Renal cortex interstitium (tissue), 15 donors: Measurements from ENCODE around the gene SEZ6L2. TPM values are rescaled to one million over a fixed set of nuclear protein-coding genes. Genes with fewer than 3 reads are reported as not detected.
"Not testable (repeated sequence)": the region's sequence is repeated elsewhere in the genome, so short reads cannot be mapped to it uniquely, and the experiment has no call there.

ENCODE experiments used
- DNase-seq, 11 donors: peaks; one replicate each; pipeline ENCODE4 v3.0.0-alpha.2; 2013; ENCODE audit warnings: low read depth in 9 of 11, low spot score in 4 of 11; ENCODE audit errors: extremely low read depth in 1 of 11
- long read RNA-seq, 16 experiments: transcript quantifications; one replicate each; lab custom pipeline, GENCODE V29; 2026
- polyA plus RNA-seq, 3 donors: library from polyadenylated mRNA; unstranded; fragments of 120-200 nt; gene quantifications; one replicate each; pipeline ENCODE4 v1.2.1, GENCODE V29; 2013; ENCODE audit not compliant: insufficient read length in 3 of 3

Gene SEZ6L2
- polyA plus RNA-seq, result 10 to 100 TPM in 2 of 3 donors, 1 to 10 TPM in 1; 8.2 to 12.5 (median 12.4) TPM
- long read RNA-seq, donor 1, result 0 reads
- long read RNA-seq, donor 2, result 0 reads
- long read RNA-seq, donor 3, partial matches to known transcripts, result 0 of 2 reads
- long read RNA-seq, donor 3, other reads (novel, unspliced or antisense), result 0 of 2 reads
- long read RNA-seq, donor 4, partial matches to known transcripts, result 0 of 2 reads
- long read RNA-seq, donor 4, other reads (novel, unspliced or antisense), result 0 of 2 reads
- long read RNA-seq, donor 5, result 0 reads
- long read RNA-seq, donor 6, result 0 reads
- long read RNA-seq, donor 7, partial matches to known transcripts, result 0 of 1 reads
- long read RNA-seq, donor 7, other reads (novel, unspliced or antisense), result 0 of 1 reads
- long read RNA-seq, donor 8, result 0 reads
- long read RNA-seq, donor 9, partial matches to known transcripts, result 5 of 6 reads
- long read RNA-seq, donor 9, other reads (novel, unspliced or antisense), result 0 of 6 reads
- long read RNA-seq, donor 10, partial matches to known transcripts, result 0 of 1 reads
- long read RNA-seq, donor 10, other reads (novel, unspliced or antisense), result 0 of 1 reads
- long read RNA-seq, donor 11, partial matches to known transcripts, result 0 of 2 reads
- long read RNA-seq, donor 11, other reads (novel, unspliced or antisense), result 0 of 2 reads
- long read RNA-seq, donor 12, result 0 reads
- long read RNA-seq, donor 13, result 0 reads
- long read RNA-seq, donor 14, result 0 reads
- long read RNA-seq, donor 15, partial matches to known transcripts, result 0 of 1 reads
- long read RNA-seq, donor 15, other reads (novel, unspliced or antisense), result 0 of 1 reads
- long read RNA-seq, donor 16, partial matches to known transcripts, result 0 of 1 reads
- long read RNA-seq, donor 16, other reads (novel, unspliced or antisense), result 0 of 1 reads

DNA sequence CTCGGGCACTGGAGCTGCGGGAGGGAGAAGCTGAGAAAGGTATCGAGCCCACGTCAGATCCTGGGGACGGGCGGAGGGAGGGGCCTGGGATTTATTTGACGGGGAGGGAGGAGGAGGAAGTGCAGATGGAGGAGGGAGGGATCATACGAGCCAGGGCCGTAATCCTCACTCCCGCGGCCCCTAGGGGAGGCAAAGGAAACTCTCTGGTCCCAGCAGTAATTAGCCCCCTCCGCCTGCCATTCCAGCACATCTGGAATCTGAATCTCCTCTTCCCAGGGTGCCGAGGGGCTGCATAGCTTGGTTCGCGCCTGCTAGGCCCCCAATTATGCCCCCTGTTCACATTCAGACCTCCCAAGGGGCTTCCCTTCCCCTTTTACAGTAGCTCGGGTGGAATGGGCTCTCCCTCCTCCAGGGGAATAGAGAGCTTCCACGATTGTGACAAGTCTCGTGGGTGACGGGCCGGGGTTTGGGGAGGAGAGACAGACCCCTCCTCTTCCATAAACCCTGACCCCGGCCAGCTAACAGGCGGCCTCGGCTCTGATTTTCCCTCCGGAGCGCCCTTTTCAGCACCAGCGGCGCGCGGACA, at the start of gene SEZ6L2:
Gene SEZ6L2 (minus strand): TSS at position 35 of the 586 bp plus-strand sequence. CDS start 531 bp downstream, outside the sequence.
- DNase-seq, result peak; percentile 50 to 81 (median 70)

DNA sequence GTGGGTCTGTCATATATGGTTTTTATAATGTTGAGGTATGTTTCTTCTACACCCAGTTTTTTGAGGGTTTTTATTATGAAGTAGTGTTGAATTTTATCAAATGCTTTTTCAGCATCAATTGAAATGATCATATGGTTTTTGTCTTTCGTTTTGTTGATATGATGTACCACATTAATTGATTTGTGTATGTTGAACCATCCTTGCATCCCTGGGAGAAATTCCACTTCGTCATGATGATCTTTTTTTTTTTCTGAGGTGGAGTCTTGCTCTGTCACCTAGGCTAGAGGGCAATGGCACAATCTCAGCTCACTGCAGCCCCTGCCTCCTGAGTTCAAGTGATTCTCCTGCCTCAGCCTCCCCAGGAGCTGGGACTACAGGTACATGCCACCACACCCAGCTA, 48.5 kb upstream of the SEZ6L2 start:
- no peak for DNase-seq

DNA sequence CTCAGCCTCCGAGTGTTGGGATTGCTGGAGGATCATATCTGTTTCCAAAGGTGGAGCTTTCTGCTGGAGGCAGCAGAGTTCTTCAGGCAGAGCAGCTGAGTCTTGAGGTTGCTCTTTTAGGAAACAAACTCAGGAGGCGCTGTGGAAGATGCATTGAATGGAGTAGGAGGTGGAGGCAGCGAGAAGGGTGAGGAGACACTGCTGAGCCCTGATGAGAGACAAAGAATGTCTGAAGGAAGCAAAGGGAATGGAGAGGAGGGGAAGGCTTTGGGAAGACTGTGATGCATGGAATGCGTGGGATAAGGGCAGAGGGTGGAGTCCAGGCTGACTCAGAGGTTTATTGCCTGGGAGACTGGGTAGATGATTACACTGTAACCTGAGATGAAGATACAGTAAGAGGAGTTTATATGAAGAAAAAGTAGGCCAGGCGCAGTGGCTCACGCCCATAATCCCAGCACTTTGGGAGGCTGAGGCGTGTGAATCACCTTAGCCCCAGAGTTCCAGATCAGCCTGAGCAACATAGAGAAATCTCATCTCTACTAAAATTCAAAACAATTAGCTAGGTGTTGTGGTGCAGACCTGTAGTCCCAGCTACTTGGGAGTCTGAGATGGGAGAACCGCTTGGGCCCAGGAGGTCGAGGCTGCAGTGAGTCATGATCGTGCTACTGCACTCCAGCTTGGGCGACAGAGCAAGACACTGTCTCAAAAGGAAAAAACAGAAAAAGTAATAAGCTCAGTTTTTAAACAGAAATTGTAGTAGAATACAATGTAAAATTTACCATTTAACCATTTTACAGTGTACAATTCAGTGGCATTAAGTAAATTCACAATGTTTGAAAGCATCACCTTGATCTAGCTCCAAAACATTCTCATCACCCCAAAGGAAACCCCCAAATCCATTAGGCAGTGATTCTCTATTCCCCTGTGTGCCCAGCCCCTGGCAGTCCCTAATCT, 44.8 kb upstream of the SEZ6L2 start:
- DNase-seq, result peak in 8 of 11 donors; percentile 64 to 90 (median 78)

DNA sequence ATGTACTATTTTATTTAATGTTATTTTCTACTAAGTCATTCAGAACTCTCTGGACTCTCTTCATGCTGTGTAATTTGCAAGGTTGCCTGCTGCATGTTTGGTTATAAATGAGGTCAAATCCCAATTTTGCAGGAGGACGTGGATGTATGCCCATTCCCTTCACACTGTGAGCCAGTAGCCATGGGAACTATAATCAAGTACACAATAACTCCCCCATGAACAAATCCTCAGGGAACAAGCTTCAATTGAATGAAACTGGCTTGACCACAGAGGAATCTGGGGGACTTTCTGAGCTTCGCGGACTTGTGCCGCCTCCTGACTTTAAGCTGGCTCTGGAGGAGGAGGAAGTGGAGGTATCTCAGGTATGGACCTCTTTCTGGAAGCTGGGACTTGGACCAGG, 41.3 kb upstream of the SEZ6L2 start:
- no peak for DNase-seq

DNA sequence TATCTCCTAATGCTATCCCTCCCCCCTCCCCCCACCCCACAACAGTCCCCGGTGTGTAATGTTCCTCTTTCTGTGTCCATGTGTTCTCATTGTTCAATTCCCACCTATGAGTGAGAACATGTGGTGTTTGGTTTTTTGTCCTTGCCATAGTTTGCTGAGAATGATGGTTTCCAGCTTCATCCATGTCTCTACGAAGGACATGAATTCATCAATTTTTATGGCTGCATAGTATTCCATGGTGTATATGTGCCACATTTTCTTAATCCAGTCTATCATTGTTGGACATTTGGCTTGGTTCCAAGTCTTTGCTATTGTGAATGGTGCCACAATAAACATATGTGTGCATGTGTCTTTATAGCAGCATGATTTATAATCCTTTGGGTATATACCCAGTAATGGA, 32.4 kb upstream of the SEZ6L2 start:
- not testable (repeated sequence) for DNase-seq

DNA sequence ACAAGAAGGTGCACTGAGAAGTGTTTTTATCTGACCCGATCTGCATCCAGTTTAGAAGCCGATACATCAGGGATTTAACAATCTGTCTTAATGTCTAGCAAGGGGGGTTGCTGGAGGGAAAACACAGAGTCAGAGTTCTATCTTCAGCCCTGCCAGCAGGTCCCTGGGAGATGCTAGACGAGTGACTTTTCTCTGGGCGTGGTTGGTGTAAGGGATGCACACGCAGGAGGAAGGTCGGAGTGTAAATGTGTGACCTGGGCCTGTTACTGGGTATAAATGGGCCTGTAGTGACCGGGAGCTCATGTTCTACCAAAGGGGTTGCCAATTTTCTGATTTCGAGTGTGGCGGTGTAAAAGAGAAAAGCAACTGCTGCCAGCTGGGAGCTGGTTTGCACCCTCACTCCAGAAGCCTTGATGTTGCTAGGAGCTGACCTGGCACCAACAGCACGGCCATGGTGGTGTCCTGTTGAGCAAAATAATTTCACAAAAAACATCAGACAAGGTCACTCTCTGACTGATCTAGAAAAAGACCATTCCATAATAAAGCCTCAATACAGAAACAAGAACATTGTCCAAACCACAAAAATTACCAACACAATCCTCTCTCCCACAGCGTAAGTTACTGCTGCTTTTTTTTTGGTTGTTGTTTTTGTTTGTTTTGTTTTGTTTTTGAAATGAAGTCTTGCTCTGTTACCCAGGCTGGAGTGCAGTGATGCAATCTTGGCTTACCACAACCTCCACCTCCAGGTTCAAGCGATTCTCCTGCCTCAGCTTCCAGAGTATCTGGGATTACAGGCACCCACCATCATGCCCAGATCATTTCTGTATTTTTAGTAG, 27.9 kb upstream of the SEZ6L2 start:
- no peak for DNase-seq

DNA sequence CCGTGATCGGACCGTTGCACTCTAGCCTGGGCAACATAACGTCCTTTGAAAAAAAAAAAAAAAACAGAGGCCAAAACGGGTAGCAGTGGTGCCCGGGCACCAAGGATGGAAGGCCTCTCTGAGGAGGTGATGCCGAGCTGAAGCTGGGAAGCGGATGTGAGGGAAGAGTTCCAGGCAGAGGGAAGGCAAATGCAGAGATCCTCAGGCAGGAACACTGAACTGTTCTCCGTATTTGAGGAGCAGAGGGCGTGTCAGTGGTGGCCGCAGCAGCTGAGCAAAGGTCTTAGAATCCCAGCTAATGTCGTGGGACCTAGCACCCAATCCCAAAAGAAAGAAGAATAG, 27.3 kb upstream of the SEZ6L2 start:
- DNase-seq, result peak in 1 of 11 donors; percentile 21

DNA sequence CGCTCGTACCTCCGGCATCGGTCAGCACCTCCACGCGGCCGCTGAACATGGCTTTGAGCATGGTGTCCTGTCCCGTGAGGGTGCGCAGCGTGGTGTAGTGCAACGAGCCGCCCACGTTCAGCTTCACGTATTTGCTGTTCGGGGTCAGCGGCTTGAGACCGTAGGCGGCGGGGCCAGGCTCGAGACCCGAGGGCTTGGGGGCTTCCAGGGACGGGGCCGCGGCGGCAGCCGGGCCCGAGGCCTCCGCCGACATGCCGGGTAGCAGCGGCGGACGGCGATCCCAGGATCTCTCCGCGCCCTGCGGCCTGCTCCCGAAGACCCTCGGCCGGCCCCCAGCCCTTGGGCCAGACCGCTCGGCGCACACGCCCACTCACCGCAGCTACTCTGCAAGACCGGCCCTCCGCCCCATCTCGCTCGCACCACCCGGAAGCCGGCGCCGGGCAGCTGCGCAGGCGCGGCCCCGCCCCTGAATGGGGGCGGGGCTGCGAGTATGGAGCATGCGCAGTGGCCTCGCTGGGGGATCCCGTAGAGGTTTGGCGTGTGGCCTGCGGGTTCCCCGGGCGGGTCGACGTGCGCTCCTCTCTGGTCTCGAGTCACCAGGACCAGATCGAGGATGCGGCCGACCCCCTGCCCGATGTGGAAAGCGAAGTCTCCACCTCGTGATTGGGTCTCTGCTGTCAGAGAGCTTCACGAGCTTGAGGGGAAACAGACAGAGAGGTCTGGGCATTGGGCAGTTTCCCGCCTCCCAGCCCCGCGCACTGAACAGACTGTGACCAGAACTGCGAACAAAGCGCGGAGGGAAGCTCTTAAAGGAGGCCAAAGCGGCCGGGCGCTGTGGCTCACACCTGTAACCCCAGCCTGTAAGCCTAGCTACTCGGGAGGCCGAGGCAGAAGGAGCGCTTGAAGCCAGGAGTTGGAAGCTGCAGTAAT, 26.7 kb upstream of the SEZ6L2 start, which contains the start of gene KCTD13:
Gene KCTD13 (minus strand): TSS at position 446 of the 930 bp plus-strand sequence. CDS start 193 bp downstream, at position 253.
- DNase-seq, result peak; percentile 57 to 88 (median 85)

DNA sequence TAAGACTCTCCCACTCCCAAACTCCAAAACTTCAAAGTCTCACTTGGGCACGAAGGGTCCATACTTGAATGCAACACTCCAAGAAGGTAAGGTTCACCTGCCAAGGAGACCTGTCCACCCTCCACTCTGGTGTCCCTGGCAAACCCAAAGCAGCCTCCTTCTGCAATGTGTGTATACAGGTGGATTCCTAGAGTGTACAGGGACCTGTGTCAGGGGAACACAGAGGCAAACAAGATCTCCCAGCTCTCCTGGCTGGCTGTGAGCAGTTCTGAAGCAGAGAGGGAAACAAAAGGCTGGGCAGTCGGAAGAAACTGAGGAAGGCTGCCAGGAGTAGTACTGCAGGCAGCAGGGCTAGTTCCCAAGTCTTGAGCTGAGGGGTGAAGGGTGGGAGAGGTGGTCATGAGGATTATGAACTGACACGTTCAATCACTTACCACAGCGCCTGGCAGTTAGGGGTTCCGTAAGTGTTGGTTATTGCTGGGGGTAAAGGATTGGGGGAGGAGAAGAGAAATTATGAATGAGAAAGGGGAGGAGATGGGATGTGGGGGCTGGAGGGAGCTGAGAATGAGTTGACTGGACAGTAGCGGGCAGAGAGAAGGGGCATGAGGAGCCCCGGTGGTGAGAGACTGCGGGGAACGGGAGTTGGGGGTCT, 25.9 kb upstream of the SEZ6L2 start:
- no peak for DNase-seq

DNA sequence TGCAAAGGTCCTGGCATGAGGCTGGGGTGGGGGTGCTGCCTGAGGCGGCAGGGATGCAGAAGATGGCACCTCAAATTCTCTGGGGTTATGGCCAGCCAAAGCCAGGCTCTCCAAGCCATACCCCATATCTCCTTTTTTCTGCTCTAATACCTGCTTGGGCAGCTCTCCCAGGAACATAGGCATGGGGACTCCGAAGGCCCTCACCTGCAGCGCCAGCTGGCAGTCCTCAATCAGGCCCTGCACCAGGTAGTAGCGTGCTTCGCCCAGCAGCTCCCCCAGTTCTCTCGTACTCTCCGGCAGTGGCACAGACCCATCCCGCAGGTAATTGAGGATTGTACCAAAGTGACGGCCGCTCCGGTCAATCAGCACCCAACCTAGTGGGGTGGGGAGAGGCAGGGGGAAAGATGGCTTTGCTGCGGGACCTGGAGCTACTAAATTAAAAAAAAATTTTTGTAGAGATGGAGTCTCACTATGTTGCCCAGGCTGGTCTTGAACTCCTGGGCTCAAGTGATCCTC, 23.7 kb upstream of the SEZ6L2 start:
- no peak for DNase-seq

DNA sequence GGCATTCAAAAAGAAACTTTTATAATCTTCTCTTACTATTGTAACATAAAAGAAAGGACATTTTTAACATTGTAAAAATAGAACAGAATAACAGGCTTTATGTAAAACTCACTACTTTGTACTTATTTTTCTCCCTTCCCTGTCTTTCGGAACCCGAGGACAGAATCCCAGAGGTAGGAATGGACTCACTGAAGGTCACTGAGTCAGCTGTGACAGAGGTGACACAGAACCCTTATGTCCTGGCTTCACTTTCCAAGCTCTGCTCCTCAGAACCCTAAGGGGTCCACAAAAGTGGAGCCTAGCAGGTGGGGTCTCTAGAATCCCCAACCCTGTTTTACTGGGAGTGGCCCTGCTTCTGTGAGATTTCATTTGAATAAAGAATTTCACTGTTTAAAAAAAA, 23.0 kb upstream of the SEZ6L2 start:
- no peak for DNase-seq

DNA sequence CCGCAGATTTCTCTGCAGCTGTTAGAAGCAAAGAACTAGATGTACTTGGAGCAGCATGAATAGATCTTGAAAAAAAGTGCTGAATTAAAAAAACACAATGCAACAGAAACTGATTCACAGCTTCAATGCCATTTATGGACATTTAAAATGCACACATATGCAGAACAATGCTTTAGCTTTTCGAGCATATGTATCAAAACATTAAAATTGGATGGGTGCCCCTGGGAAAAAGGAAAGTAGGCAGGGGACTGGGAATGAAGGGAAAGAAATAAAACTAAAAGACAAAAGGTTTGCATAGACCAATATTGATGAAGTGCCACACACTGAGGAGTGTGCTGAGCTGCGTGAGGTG, 21.7 kb upstream of the SEZ6L2 start:
- no peak for DNase-seq

DNA sequence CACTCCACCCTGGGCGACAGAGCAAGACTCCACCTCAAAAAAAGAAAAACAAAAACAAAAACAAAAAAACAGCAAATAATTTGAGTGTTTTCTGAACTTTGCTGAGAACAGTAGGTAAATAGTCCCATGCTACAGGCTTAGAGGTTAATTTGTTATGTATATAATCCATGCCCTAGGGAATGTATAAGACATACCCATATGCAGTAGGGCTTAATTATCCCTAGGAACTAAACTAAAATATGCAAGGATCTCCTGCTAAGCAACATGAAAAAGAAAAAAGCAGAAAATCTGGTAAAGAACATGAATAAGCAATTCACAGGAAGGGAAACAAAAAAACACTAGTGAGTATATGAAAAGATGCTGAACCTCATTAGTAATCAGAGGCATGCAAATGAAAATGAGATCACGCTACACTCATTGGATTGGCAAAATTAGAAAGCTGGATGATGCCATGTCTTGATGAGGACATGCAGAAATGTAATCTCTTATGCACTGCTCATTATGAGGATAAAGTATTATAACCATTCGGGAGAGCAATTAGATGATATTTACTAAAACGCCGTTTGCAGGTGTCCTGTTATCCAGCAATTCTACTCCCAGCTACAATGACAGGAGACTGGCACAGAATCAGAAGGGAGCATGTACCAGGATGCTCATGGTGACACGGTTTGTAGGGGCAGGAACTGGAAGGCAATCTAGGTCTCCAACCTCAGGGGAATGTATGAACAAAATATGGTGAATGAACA, 21.1 kb upstream of the SEZ6L2 start:
- DNase-seq, result no peak

DNA sequence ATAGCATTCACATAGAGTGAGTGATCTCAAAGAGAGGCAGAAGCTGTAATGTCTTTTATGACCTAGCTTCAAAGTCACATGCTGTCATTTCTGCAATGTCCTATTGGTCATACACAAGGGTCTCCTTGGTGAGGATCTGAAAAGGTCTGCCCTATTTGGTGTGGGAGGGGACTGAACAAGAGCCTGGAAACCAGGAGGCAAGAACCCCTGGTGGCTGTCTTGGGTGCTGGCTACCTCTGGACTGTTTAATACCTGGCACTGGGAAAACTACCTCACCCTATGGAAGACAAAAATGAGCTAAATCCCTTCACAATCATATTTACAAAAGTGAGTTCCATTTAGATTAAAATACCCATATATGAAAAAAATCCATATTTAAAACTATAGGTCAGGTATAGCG, 17.6 kb upstream of the SEZ6L2 start:
- no peak for DNase-seq

DNA sequence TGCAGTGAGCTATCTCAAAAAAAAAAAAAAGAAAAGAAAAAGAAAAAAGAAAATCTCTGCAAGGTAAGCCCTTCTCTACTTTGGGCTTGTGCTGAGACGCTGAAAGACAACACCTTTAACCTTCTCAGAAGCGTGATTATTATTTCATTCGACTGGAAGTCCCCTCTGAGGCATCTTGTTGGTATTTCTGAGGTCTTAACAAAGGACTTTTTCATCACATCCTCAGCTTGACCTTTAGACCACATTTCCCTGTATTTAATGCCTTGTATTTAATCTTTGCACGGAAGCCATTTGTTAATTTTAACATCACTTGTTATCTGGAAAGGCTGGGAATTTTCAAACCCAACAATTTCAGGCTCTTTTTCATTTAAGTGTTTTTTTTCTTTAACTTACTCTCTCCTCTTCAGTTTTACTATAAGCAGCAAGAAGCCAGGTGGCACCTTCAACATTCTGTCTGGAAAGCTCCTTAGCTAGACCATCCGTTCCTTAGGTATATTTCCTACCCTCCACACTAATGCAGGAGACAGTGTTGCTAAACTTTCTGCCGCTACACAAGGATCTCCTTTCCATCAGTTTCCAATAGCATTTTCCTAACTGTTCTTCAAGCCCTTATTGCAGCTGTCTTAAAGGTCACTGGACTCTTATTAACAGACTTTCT, 16.4 kb upstream of the SEZ6L2 start:
- no peak for DNase-seq
